Natural killer cell treated with Interleukin-12 subunit alpha and Interleukin-12 subunit beta and Interleukin-15 and Interleukin-18, amount 100 ng/mL, for 72 hours (primary cell): ENCODE measurements around the gene PIGT. TPM values are rescaled to one million over a fixed set of nuclear protein-coding genes. Genes with fewer than 3 reads are reported as not detected.

Source experiments
- ATAC-seq, 2 donors: fragments of 150-1000 bp; cut with Tn5 transposase in 1 of 2; sonication (Bioruptor Pico), chemical (Tn5 transposase) in 1 of 2; 2 replicates each; pipeline ENCODE4 v1.10.0; 2021
- DNase-seq: peaks from one replicate; pipeline ENCODE4 v3.0.0; 2022; ENCODE audit warnings: low spot score
- H3K27ac Mint-ChIP-seq, 2 donors: 1 replicate in 1 of 2; 2 replicates in 1 of 2; pipeline ENCODE4 v1.8.0; 2022; ENCODE audit warnings: mixed read lengths in 2 of 2, mild to moderate bottlenecking in 1 of 2, moderate library complexity in 1 of 2
- H3K27me3 Mint-ChIP-seq, 2 donors: 1 replicate in 1 of 2; 2 replicates in 1 of 2; pipeline ENCODE4 v1.8.0; 2022; ENCODE audit warnings: mixed read lengths in 2 of 2
- H3K36me3 Mint-ChIP-seq: one replicate; pipeline ENCODE4 v1.8.0; 2022; ENCODE audit warnings: mixed read lengths
- H3K4me1 Mint-ChIP-seq, 2 donors: 1 replicate in 1 of 2; 2 replicates in 1 of 2; pipeline ENCODE4 v1.8.0; 2022; ENCODE audit warnings: low read depth in 2 of 2, mixed read lengths in 2 of 2, mild to moderate bottlenecking in 1 of 2
- H3K4me3 Mint-ChIP-seq: one replicate; pipeline ENCODE4 v1.8.0; 2022; ENCODE audit warnings: mixed read lengths
- H3K9me3 Mint-ChIP-seq: 2 replicates; pipeline ENCODE4 v1.8.0; 2022; ENCODE audit warnings: mixed read lengths
- total RNA-seq, 2 donors: library from RNA; stranded (reverse); gene quantifications; one replicate each; pipeline ENCODE4 v1.2.3, GENCODE V29; 2022

PIGT gene
- total RNA-seq, 2 donors from 2014 or later = 73.0 to 86.6 TPM

DNA sequence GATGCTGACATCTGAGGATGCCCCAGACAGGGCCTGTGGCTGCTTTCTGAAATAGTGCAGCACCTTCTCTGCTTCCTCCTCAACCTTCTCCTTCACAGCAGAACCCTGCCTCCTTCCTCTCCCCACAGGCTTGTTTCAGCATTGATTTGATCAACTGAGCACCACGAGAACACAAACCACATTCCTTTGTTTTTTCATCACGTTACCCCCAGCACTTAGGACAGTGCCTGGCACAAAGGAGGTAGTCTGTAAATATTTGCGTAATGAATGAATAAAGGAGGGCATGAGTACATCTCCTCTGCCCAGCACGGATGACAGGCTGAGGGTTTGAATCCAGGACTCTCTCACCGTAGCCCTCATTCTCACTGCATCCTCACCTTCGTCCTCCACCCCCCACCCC is 32.3 kb downstream of the PIGT start:
- no peaks in the 10 kb centered on the region for H3K9me3 Mint-ChIP-seq
- DNase-seq = no peak
- peaks cover 4 to 10% of the 10 kb centered on the region in 2 donors for H3K27me3 Mint-ChIP-seq
- H3K4me3 Mint-ChIP-seq = no peak overlapping the region
- H3K36me3 Mint-ChIP-seq = no peaks in the 10 kb centered on the region
- ATAC-seq = no peak
- peaks cover 11 to 15% of the 10 kb centered on the region in 2 donors for H3K4me1 Mint-ChIP-seq
- no peak overlapping the region for H3K27ac Mint-ChIP-seq

DNA sequence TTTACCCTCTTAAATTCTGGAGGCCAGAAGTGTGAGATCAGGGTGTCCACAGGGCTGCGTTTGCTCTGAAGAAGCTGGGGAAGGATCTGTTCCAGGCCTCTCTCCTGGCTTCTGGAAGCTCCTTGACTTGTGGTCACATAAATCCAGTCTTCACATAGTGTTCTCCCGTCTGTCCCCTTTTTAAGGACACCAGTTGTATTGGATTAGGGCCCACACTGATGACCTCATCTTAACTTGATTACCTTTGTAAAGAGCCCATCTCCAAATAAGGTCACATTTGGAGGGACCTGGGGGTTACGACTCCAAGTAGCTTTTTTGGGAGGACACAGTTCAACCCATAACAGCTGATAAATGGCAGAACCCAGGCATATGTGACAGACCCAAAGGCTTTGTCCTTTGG is 33.6 kb downstream of the PIGT start:
- peaks cover under 1 to 6% of the 10 kb centered on the region in 2 donors for H3K4me1 Mint-ChIP-seq
- H3K27me3 Mint-ChIP-seq = peaks cover 6 to 7% of the 10 kb centered on the region in 2 donors
- DNase-seq (no peak), ATAC-seq (no peak)
- no peaks in the 10 kb centered on the region for H3K36me3 Mint-ChIP-seq
- no peaks in the 10 kb centered on the region for H3K9me3 Mint-ChIP-seq
- H3K4me3 Mint-ChIP-seq = no peak overlapping the region
- H3K27ac Mint-ChIP-seq = no peak overlapping the region

- no peak overlapping the region for H3K27ac Mint-ChIP-seq
- no peak for ATAC-seq
- no peak overlapping the region for H3K4me3 Mint-ChIP-seq
- no peak for DNase-seq
- H3K27me3 Mint-ChIP-seq = peaks cover 5 to 6% of the 10 kb centered on the region in 2 donors
- no peaks in the 10 kb centered on the region for H3K36me3 Mint-ChIP-seq
- no peaks in the 10 kb centered on the region for H3K9me3 Mint-ChIP-seq
- H3K4me1 Mint-ChIP-seq = peaks cover 0 to 5% of the 10 kb centered on the region in 2 donors
These were observed 34.3 kb downstream of the PIGT start for GRCh38 chr20:45450097-45450818.

- no peak overlapping the region for H3K4me3 Mint-ChIP-seq
These were observed 36.3 kb downstream of the PIGT start for GRCh38 chr20:45452238-45452637.

GRCh38 chr20:45452772-45453691 is 37.1 kb downstream of the PIGT start:
- no peak overlapping the region for H3K27ac Mint-ChIP-seq

More at GRCh38 chr20:45452238-45452637, 36.3 kb downstream of the PIGT start:
- Mint-ChIP-seq H3K27ac (no peak overlapping the region), H3K27me3 (peaks cover 2 to 6% of the 10 kb centered on the region in 2 donors), H3K9me3 (no peaks in the 10 kb centered on the region), H3K4me1 (no peaks in the 10 kb centered on the region), H3K36me3 (no peaks in the 10 kb centered on the region)
- ATAC-seq (no peak), DNase-seq (no peak)

GRCh38 chr20:45456632-45457031 is 40.7 kb downstream of the PIGT start:
- Mint-ChIP-seq H3K27me3 (peaks cover 5 to 13% of the 10 kb centered on the region in 2 donors), H3K9me3 (no peaks in the 10 kb centered on the region), H3K27ac (no peak overlapping the region), H3K36me3 (no peaks in the 10 kb centered on the region), H3K4me1 (peaks cover 0 to 4% of the 10 kb centered on the region in 2 donors), H3K4me3 (no peak overlapping the region)
- ATAC-seq = no peak
- DNase-seq = no peak

More at GRCh38 chr20:45452772-45453691, 37.1 kb downstream of the PIGT start:
- DNase-seq = no peak
- no peaks in the 10 kb centered on the region for H3K9me3 Mint-ChIP-seq
- H3K4me3 Mint-ChIP-seq = no peak overlapping the region
- ATAC-seq = no peak
- peaks cover 2 to 6% of the 10 kb centered on the region in 2 donors for H3K27me3 Mint-ChIP-seq
- peaks cover 0 to 4% of the 10 kb centered on the region in 2 donors for H3K4me1 Mint-ChIP-seq
- no peaks in the 10 kb centered on the region for H3K36me3 Mint-ChIP-seq

DNA sequence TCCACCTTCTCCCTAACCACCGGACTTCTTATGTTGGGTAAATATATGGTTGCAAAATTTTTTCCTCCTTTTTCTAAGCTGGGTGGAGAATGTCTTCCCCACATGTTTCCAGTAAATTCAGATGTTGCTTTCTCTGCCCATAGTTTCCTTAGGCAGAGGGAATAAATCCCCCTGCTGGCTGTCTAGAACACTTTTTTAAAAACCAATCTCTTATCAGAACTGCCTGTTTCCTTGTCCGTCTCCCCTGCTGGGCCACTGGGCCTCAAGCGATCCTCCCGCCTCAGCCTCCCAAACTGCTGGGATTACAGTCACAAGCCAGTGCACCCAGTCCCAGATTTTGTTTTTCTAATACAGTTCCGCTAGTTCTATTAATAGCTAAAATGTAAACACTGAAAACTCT is 43.7 kb downstream of the PIGT start:
- Mint-ChIP-seq H3K27ac (no peak overlapping the region), H3K27me3 (peaks cover 5 to 8% of the 10 kb centered on the region in 2 donors), H3K4me1 (peaks cover 0 to 4% of the 10 kb centered on the region in 2 donors), H3K36me3 (no peaks in the 10 kb centered on the region), H3K4me3 (no peak overlapping the region), H3K9me3 (no peaks in the 10 kb centered on the region)
- DNase-seq (no peak), ATAC-seq (no peak)

DNA sequence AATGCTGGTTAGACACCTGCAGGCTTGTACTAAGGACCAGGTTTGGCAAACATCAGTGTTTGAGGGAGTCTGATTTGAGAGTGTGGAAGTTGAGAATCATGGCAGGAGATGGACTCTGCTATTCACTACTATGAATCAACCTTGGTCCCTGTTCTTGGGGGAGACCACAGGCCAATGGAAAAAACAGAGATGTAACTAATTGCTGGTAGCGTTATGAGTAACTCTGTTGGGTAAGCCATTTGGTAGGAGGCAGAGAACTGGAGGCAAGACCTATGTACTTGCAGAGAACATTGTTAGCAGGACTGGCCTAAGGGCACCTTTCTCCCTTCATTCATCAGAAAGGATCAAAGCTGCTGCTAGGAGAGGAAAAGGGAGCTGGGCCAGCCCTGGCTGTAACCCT is 45.3 kb downstream of the PIGT start:
- Mint-ChIP-seq H3K27me3 (peaks cover 9 to 11% of the 10 kb centered on the region in 2 donors), H3K4me1 (peaks cover 0 to 4% of the 10 kb centered on the region in 2 donors), H3K4me3 (no peak overlapping the region), H3K27ac (no peak overlapping the region), H3K9me3 (no peaks in the 10 kb centered on the region), H3K36me3 (no peaks in the 10 kb centered on the region)
- DNase-seq (no peak), ATAC-seq (no peak)

DNA sequence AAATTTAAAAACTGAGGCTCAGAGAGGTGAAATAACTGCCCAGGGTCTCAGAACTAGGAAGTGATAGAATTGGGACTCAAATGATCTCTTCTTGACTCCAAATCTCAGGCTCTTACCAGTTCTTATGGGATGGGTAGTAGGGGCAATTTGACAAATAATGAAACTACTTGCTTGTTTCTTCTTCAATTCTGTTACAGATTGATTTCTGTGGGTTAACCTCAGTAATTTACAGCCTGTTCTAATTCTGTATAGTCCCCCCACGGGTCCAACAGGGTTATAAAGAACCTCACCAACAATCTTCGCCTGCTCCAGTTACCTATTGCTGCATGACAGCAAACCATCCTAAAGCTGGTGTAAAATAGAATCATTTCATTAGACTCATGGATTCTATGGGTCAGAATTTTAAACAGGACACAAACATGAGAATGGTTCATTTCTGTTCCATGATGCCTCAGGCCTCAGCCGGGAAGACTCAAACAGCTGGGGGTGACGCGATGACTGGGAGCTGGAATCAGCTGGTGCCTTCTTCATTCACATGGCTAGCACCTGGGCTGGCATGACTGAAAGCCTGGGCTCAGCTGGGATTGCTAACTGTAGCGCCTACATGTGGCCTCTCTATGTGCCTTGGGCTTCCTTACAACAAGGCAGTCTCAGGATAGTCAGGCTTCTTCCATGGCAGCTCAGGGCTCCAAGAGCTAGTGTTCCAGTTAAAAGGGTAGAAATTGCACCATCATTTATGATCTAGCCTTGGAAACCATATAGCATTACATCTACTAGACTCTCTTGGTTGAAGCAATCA is 47.0 kb downstream of the PIGT start:
- no peaks in the 10 kb centered on the region for H3K36me3 Mint-ChIP-seq
- H3K4me1 Mint-ChIP-seq = no peaks in the 10 kb centered on the region
- H3K27me3 Mint-ChIP-seq = peaks cover 12 to 17% of the 10 kb centered on the region in 2 donors
- H3K9me3 Mint-ChIP-seq = no peaks in the 10 kb centered on the region
- no peak for DNase-seq
- ATAC-seq = no peak
- no peak overlapping the region for H3K4me3 Mint-ChIP-seq
- no peak overlapping the region for H3K27ac Mint-ChIP-seq

- no peak overlapping the region for H3K4me3 Mint-ChIP-seq
- H3K4me1 Mint-ChIP-seq = no peaks in the 10 kb centered on the region
- no peaks in the 10 kb centered on the region for H3K9me3 Mint-ChIP-seq
These were observed 47.8 kb downstream of the PIGT start for GRCh38 chr20:45463709-45464108.

GRCh38 chr20:45465491-45466266 is 49.7 kb downstream of the PIGT start:
- Mint-ChIP-seq H3K27me3 (peaks cover 19 to 21% of the 10 kb centered on the region in 2 donors), H3K27ac (no peak overlapping the region), H3K9me3 (no peaks in the 10 kb centered on the region), H3K4me3 (no peak overlapping the region), H3K4me1 (no peaks in the 10 kb centered on the region), H3K36me3 (no peaks in the 10 kb centered on the region)
- ATAC-seq (no peak), DNase-seq (no peak)

More at GRCh38 chr20:45463709-45464108, 47.8 kb downstream of the PIGT start:
- Mint-ChIP-seq H3K27ac (no peak overlapping the region), H3K36me3 (no peaks in the 10 kb centered on the region), H3K27me3 (peaks cover 18 to 22% of the 10 kb centered on the region in 2 donors)
- ATAC-seq = no peak
- DNase-seq = no peak

GRCh38 chr20:45467172-45467571 is 51.2 kb downstream of the PIGT start:
- H3K4me3 Mint-ChIP-seq = no peak overlapping the region
- H3K27ac Mint-ChIP-seq = no peak overlapping the region
- ATAC-seq (no peak), DNase-seq (no peak)
- no peaks in the 10 kb centered on the region for H3K36me3 Mint-ChIP-seq
- peaks cover 0 to 2% of the 10 kb centered on the region in 2 donors for H3K4me1 Mint-ChIP-seq
- H3K9me3 Mint-ChIP-seq = no peaks in the 10 kb centered on the region
- H3K27me3 Mint-ChIP-seq = peaks cover 25 to 28% of the 10 kb centered on the region in 2 donors

- no peak for DNase-seq
- Mint-ChIP-seq H3K27ac (no peak overlapping the region), H3K4me1 (peaks cover 0 to 2% of the 10 kb centered on the region in 2 donors), H3K9me3 (no peaks in the 10 kb centered on the region), H3K4me3 (no peak overlapping the region), H3K36me3 (no peaks in the 10 kb centered on the region), H3K27me3 (peaks cover 28% of the 10 kb centered on the region in 2 donors)
- ATAC-seq = no peak
These were observed 51.9 kb downstream of the PIGT start for GRCh38 chr20:45467861-45468260.
